ENCODE results near the gene SLC4A1. TPM values are rescaled to one million over a fixed set of nuclear protein-coding genes. Genes with fewer than 3 reads are reported as not detected.
A peak's percentile ranks its signal among the peaks of the same experiment; 100 is the strongest.

Gene SLC4A1
- total and polyA plus RNA-seq, 2 of the 13 experiments (the other 11 are each of a cell fraction or from before 2014, with no cell fraction given), result not detected

GRCh38 chr17:44199553-44200477 lies 68.1 kb downstream of the SLC4A1 start, which contains the start of gene ATXN7L3 (continued):
- no peak for TF ChIP-seq TEF (CRISPR knock-in tag; IDR thresholded peaks at IDR 0.05)
- TF ChIP-seq ZNF772 (CRISPR knock-in tag; IDR thresholded peaks at IDR 0.05), result peak; percentile 73
- TF ChIP-seq TFDP2 (CRISPR knock-in tag; IDR thresholded peaks at IDR 0.05), result peak; percentile 56; the same call in 1 of the 2 replicates
- TF ChIP-seq HDAC1 (CRISPR knock-in tag; IDR thresholded peaks at IDR 0.05), result peak; percentile 36; the same call in 1 of the 2 replicates
- TF ChIP-seq SMAD1 (CRISPR knock-in tag; IDR thresholded peaks at IDR 0.05; ENCODE audit: borderline replicate concordance, low read depth), result no peak
- TF ChIP-seq ZFP36 (IDR thresholded peaks at IDR 0.05; ENCODE audit: borderline replicate concordance, low read depth, low read length, partially characterized antibody), result no peak
- TF ChIP-seq ATM (IDR thresholded peaks at IDR 0.05; ENCODE audit: borderline replicate concordance), result no peak
- TF ChIP-seq PHF20 (CRISPR knock-in tag; IDR thresholded peaks at IDR 0.05), result peak; percentile 83
- no peak for TF ChIP-seq AKAP8 (CRISPR knock-in tag; IDR thresholded peaks at IDR 0.05)
- no peak for TF ChIP-seq ZNF713 (CRISPR knock-in tag; IDR thresholded peaks at IDR 0.05)
- peak; percentile 84 for TF ChIP-seq SP2 (CRISPR knock-in tag; IDR thresholded peaks at IDR 0.05)
- TF ChIP-seq ZNF777 (CRISPR knock-in tag; IDR thresholded peaks at IDR 0.05), result peak; percentile 94
- TF ChIP-seq ELF3 (CRISPR knock-in tag; IDR thresholded peaks at IDR 0.05), result peak; percentile 9; the same call in 1 of the 2 replicates
- peak; percentile 56 for TF ChIP-seq GABPA (IDR thresholded peaks at IDR 0.05; ENCODE audit: low read depth, low read length)
- TF ChIP-seq GABPA (CRISPR knock-in tag; IDR thresholded peaks at IDR 0.05; ENCODE audit: low read depth), result peak; percentile 57; the same call in 1 of the 2 replicates
- TF ChIP-seq MXD1 (CRISPR knock-in tag; IDR thresholded peaks at IDR 0.05), result 0 out of 2 replicates have a peak, but pooled peaks have one; percentile 5
- TF ChIP-seq MYNN (CRISPR knock-in tag; IDR thresholded peaks at IDR 0.05; ENCODE audit: low read depth), result no peak
- TF ChIP-seq HNF4A (CRISPR knock-in tag; IDR thresholded peaks at IDR 0.05), result peak; percentile 62
- TF ChIP-seq HOXD1 (CRISPR knock-in tag; IDR thresholded peaks at IDR 0.05), result peak; percentile 83; the same call in 1 of the 2 replicates
- TF ChIP-seq TGIF2 (CRISPR knock-in tag; IDR thresholded peaks at IDR 0.05), result peak; percentile 46; the same call in 1 of the 2 replicates
- TF ChIP-seq ZNF142 (CRISPR knock-in tag; IDR thresholded peaks at IDR 0.05), result no peak
- TF ChIP-seq TEAD2 (CRISPR knock-in tag; IDR thresholded peaks at IDR 0.05), result no peak
- 0 out of 2 replicates have a peak, but pooled peaks have one; percentile 2 for TF ChIP-seq ZNF629 (CRISPR knock-in tag; conservative IDR thresholded peaks at IDR 0.05)
